ENCODE measurements around the gene ENTPD1. TPM values are rescaled to one million over a fixed set of nuclear protein-coding genes. Genes with fewer than 3 reads are reported as not detected.

Gene ENTPD1, protein sequence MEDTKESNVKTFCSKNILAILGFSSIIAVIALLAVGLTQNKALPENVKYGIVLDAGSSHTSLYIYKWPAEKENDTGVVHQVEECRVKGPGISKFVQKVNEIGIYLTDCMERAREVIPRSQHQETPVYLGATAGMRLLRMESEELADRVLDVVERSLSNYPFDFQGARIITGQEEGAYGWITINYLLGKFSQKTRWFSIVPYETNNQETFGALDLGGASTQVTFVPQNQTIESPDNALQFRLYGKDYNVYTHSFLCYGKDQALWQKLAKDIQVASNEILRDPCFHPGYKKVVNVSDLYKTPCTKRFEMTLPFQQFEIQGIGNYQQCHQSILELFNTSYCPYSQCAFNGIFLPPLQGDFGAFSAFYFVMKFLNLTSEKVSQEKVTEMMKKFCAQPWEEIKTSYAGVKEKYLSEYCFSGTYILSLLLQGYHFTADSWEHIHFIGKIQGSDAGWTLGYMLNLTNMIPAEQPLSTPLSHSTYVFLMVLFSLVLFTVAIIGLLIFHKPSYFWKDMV
- not detected for total RNA-seq (2021; fragmentation: NEBNext Ultra II Directional; extraction: Animal tissue kit (Norgen Biotek cat#: 25700))
- long read RNA-seq: 0 reads

DNA sequence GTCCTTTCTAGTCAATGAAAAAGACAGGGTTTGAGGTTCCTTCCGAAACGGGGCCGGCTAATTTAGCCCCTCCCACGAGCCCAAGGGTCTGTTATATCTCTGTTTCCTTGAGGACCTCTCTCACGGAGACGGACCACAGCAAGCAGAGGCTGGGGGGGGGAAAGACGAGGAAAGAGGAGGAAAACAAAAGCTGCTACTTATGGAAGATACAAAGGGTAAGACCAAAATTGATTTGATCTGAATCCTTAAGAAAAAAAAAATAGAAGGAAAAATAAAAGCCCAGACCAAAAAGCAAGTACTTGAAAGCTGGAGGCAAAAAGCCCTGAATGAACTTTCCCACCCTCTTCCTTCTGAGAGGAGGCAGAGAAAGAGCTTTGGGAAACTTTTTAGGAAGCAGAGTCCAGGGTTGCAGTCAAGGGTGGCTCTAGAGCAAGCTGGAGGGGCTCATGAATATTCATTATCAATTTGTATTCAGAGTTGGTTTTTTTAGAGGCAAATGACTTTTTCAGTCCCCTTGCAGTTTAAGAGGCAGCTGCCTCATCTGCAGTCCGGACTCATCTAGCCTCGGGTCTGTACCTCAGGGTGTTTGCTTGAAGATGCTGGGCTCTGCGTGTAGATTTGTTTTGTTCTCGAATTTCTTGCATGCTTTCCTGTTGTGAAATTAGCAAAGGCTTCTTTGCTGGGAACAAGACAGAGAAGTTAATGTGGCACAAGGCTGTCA lies at the start of gene ENTPD1:
Gene ENTPD1 (plus strand): TSS at position 123 of the 721 bp plus-strand sequence. CDS start 77 bp downstream, at position 200.
- Mint-ChIP-seq H3K27ac (no peak within 1 kb of the TSS), H3K27me3 (ENCODE audit: insufficient read depth) (no peaks in the 10 kb centered on the region), H3K36me3 (ENCODE audit: low read depth) (no peaks in the 10 kb centered on the region), H3K4me1 (ENCODE audit: low read depth) (no peaks in the 10 kb centered on the region), H3K9me3 (peaks cover 21% of the 10 kb centered on the region), H3K4me3 (no peak within 1 kb of the TSS)
- DNase-seq: no peak
- TF ChIP-seq CTCF (IDR thresholded peaks at IDR 0.05): no peak

- no peak for TF ChIP-seq CTCF (IDR thresholded peaks at IDR 0.05)
- no peak overlapping the region for H3K4me3 Mint-ChIP-seq
- no peaks in the 10 kb centered on the region for H3K4me1 Mint-ChIP-seq (ENCODE audit: low read depth)
- DNase-seq: no peak
- H3K36me3 Mint-ChIP-seq (ENCODE audit: low read depth): no peaks in the 10 kb centered on the region
- H3K27ac Mint-ChIP-seq: no peak overlapping the region
- no peaks in the 10 kb centered on the region; the same call in 1 of the 2 replicates for H3K27me3 Mint-ChIP-seq (ENCODE audit: insufficient read depth)
- H3K9me3 Mint-ChIP-seq: no peaks in the 10 kb centered on the region
These were observed 49.4 kb upstream of the ENTPD1 start for GRCh38 chr10:95706573-95706972.

DNA sequence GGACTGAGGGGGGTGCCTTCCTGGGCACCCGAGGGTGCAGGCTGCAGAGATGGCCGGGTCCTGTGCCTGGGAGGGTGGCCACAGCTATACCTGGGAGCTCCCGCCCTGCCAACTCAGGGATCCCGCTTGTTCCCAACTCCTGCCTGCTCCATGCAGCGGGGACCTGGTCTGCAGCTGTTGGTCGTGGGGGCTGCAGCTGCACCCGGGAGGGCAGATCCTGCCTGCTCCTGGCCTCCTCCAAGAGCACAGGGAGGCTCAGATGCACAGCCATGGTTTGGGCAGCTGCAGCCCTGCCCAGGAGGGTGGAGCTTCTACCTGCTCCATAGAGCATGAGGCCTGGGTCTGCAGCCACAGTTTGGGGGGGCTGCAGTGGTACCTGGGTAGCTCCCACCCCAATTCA lies 49.0 kb upstream of the ENTPD1 start:
- no peaks in the 10 kb centered on the region for H3K36me3 Mint-ChIP-seq (ENCODE audit: low read depth)
- no peak for DNase-seq
- no peak overlapping the region for H3K27ac Mint-ChIP-seq
- TF ChIP-seq CTCF (IDR thresholded peaks at IDR 0.05): no peak
- no peaks in the 10 kb centered on the region for H3K4me1 Mint-ChIP-seq (ENCODE audit: low read depth)
- H3K27me3 Mint-ChIP-seq (ENCODE audit: insufficient read depth): no peaks in the 10 kb centered on the region; the same call in 1 of the 2 replicates
- H3K9me3 Mint-ChIP-seq: no peaks in the 10 kb centered on the region
- no peak overlapping the region for H3K4me3 Mint-ChIP-seq

DNA sequence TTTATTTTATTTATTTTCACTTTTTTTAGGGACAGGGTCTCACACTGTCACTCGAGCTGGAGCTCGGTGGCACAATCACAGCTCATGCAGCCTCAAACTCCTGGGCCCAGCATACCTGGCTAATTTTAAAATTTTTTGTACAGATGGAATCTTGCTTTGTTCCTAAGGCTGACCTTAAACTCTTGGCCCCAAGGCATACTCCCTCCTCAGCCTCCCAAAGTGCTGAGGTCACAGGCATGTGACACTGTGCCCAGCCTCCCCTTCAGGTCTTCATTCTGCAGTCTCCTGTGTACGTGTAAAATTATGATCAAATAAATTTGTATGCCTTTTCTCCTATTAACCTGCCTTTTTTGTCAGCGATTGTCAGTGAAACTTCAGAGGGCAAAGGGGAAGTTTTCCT lies 44.5 kb upstream of the ENTPD1 start:
- Mint-ChIP-seq H3K4me3 (no peak overlapping the region), H3K9me3 (no peaks in the 10 kb centered on the region), H3K4me1 (ENCODE audit: low read depth) (no peaks in the 10 kb centered on the region), H3K27ac (no peak overlapping the region), H3K27me3 (ENCODE audit: insufficient read depth) (no peaks in the 10 kb centered on the region; the same call in 1 of the 2 replicates), H3K36me3 (ENCODE audit: low read depth) (no peaks in the 10 kb centered on the region)
- no peak for TF ChIP-seq CTCF (IDR thresholded peaks at IDR 0.05)
- DNase-seq: no peak

DNA sequence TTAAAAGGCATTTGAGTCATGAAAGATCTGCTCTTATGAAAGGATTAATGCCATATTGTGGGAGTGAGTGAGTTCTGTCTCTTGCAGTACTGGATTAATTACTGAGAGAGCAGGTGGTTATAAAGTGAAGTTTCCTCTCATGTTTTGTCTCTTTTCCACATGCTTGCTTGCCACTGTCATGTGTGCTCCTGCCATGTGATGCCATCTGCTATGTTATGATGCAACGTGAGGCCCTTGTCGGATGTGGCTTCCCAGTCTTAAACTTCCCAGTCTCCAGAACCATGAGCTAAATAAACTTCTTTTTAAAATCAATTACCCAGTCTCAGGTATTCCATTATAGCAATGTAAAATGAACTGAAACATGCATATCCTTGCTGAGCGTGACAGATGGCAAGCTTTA lies 39.5 kb upstream of the ENTPD1 start:
- Mint-ChIP-seq H3K36me3 (ENCODE audit: low read depth) (no peaks in the 10 kb centered on the region), H3K27me3 (ENCODE audit: insufficient read depth) (no peaks in the 10 kb centered on the region), H3K9me3 (no peaks in the 10 kb centered on the region), H3K27ac (no peak overlapping the region), H3K4me3 (no peak overlapping the region), H3K4me1 (ENCODE audit: low read depth) (no peaks in the 10 kb centered on the region)
- no peak for DNase-seq
- no peak for TF ChIP-seq CTCF (IDR thresholded peaks at IDR 0.05)
